ENCODE data around the gene CARF. TPM values are rescaled to one million over a fixed set of nuclear protein-coding genes. Genes with fewer than 3 reads are reported as not detected.
"Not testable (repeated sequence)": the region's sequence is repeated elsewhere in the genome, so short reads cannot be mapped to it uniquely, and the experiment has no call there.

CARF gene
- total and polyA plus RNA-seq, 7 experiments from 2014 or later: 4.8 to 31.2 (median 14.6) TPM

DNA sequence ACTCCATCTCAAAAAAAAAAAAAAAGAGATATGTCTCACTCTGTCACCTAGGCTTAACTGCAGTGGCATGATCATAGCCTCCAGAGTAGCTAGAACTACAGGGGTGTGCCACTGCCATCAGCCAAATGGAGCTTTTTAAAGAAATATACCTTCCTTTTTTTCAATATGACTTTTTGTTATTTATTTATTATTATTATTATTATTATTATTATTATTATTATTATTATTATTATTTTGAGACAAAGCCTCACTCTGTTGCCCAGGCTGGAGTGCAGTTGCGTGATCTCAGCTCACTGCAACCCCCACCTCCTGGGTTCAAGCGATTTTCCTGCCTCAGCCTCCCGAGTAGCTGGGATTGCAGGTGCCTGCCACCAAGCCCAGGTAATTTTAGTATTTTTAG, 37.3 kb downstream of the CARF start:
- H3K4me1 Mint-ChIP-seq; H3K27me3 ChIP-seq (ENCODE audit: control insufficient read depth in 2 of 2, insufficient read depth in 2 of 2, low read length in 2 of 2); H3K4me1 ChIP-seq (ENCODE audit: control insufficient read depth in 2 of 2, insufficient read depth in 2 of 2, low read length in 2 of 2); DNase-seq; H3K4me3 ChIP-seq (ENCODE audit: low read length); H3K27ac ChIP-seq (ENCODE audit: low read depth, low read length); H3K27me3 Mint-ChIP-seq; CTCF ChIA-PET; POLR2A ChIA-PET; intact Hi-C loops (cut with micrococcal nuclease); H3K9me3 ChIP-seq (ENCODE audit: control insufficient read depth in 2 of 3, low read length in 3 of 3); H3K4me3 Mint-ChIP-seq; ATAC-seq; H3K27ac Mint-ChIP-seq: not testable (repeated sequence)
- Mint-ChIP-seq H3K36me3 (peaks cover 12 to 60% (median 47%) of the 10 kb centered on the region in 5 donors), H3K9me3 (peaks cover 1 to 42% (median 11%) of the 10 kb centered on the region in 11 donors)
- H3K36me3 ChIP-seq (ENCODE audit: control insufficient read depth in 2 of 3, insufficient read depth in 3 of 3, low read length in 3 of 3): peaks cover 7 to 14% (median 9%) of the 10 kb centered on the region in 3 experiments

DNA sequence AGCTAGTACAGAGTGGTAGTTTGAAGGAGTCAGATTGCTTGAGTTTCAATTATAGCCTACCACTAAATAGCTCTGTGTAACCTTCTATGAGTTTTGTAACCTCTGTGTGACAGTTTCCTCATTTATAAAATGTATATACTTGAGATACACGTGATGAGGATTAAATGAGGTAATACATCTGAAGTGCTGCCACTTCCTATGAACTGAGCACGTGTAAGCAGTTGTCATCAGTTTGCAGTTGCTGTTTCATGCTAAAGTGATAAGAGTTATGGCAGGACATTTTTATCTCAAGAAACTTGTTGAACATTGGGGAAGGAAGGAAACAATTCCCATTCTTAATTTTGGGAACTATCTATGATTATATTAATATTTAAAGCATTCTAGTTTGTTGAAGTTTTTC, 38.5 kb downstream of the CARF start:
- H3K4me1 ChIP-seq (ENCODE audit: control insufficient read depth in 2 of 2, insufficient read depth in 2 of 2, low read length in 2 of 2): no peaks in the 10 kb centered on the region
- intact Hi-C loops (cut with micrococcal nuclease): no loop called here
- H3K27me3 ChIP-seq (ENCODE audit: control insufficient read depth in 2 of 2, insufficient read depth in 2 of 2, low read length in 2 of 2): no peaks in the 10 kb centered on the region
- POLR2A ChIA-PET: no interaction called here
- CTCF ChIA-PET: interaction anchor here (0.7 kb wide), 2 partner anchors 18 to 724 kb away, joined by 3 read pairs; no protein-coding TSS in a partner anchor
- H3K4me3 Mint-ChIP-seq: no peak overlapping the region
- H3K4me3 ChIP-seq (ENCODE audit: low read length): no peak overlapping the region
- no peaks in the 10 kb centered on the region for H3K9me3 ChIP-seq (ENCODE audit: control insufficient read depth in 2 of 3, low read length in 3 of 3)
- H3K4me1 Mint-ChIP-seq: peaks cover 0 to 5% (median 3%) of the 10 kb centered on the region in 7 donors
- no peak overlapping the region for H3K27ac Mint-ChIP-seq
- DNase-seq: no peak
- peaks cover 1 to 31% (median 9%) of the 10 kb centered on the region in 11 donors for H3K9me3 Mint-ChIP-seq
- no peaks in the 10 kb centered on the region for H3K27me3 Mint-ChIP-seq
- no peak overlapping the region for H3K27ac ChIP-seq (ENCODE audit: low read depth, low read length)
- ATAC-seq: peak; percentile 84
- peaks cover 2 to 4% (median 3%) of the 10 kb centered on the region in 3 experiments for H3K36me3 ChIP-seq (ENCODE audit: control insufficient read depth in 2 of 3, insufficient read depth in 3 of 3, low read length in 3 of 3)
- H3K36me3 Mint-ChIP-seq: peaks cover 9 to 52% (median 35%) of the 10 kb centered on the region in 5 donors

- Mint-ChIP-seq H3K27me3 (no peaks in the 10 kb centered on the region), H3K4me3 (no peak overlapping the region), H3K27ac (no peak overlapping the region), H3K9me3 (no peaks in the 10 kb centered on the region), H3K4me1 (peaks cover 0 to 3% (median 0%) of the 10 kb centered on the region in 7 donors), H3K36me3 (peaks cover 5 to 61% (median 15%) of the 10 kb centered on the region in 5 donors)
- no peaks in the 10 kb centered on the region for H3K27me3 ChIP-seq (ENCODE audit: control insufficient read depth in 2 of 2, insufficient read depth in 2 of 2, low read length in 2 of 2)
- POLR2A ChIA-PET: no interaction called here
- H3K4me1 ChIP-seq (ENCODE audit: control insufficient read depth in 2 of 2, insufficient read depth in 2 of 2, low read length in 2 of 2): no peaks in the 10 kb centered on the region
- peaks cover 0 to 16% (median 0%) of the 10 kb centered on the region in 3 experiments for H3K36me3 ChIP-seq (ENCODE audit: control insufficient read depth in 2 of 3, insufficient read depth in 3 of 3, low read length in 3 of 3)
- CTCF ChIA-PET: no interaction called here
- H3K9me3 ChIP-seq (ENCODE audit: control insufficient read depth in 2 of 3, low read length in 3 of 3): no peaks in the 10 kb centered on the region
- DNase-seq (no peak), ATAC-seq (no peak)
- no peak overlapping the region for H3K4me3 ChIP-seq (ENCODE audit: low read length)
- H3K27ac ChIP-seq (ENCODE audit: low read depth, low read length): no peak overlapping the region
- intact Hi-C loops (cut with micrococcal nuclease): no loop called here
Measured at GRCh38 chr2:202960524-202960923, 48.4 kb downstream of the CARF start.

DNA sequence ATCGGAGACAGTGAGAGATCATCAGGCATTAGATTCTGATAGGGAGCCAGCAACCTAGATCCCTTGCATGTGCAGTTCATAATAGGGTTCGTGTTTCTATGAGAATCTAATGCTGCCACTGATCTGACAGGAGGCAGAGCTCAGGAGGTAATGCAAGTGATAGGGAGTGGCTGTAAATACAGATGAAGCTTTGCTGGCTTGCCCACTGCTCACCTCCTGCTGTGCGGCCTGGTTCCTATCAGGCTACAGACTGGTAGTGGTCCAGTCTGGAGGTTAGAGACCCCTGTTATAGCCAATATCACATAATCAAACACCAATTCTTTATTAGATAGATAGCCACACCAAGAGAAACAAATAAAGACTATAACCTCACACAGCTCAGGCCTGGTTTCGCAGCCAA, 51.6 kb downstream of the CARF start:
- H3K27me3 ChIP-seq (ENCODE audit: control insufficient read depth in 2 of 2, insufficient read depth in 2 of 2, low read length in 2 of 2): no peaks in the 10 kb centered on the region
- DNase-seq: no peak
- peaks cover 0 to 50% (median 7%) of the 10 kb centered on the region in 5 donors for H3K36me3 Mint-ChIP-seq
- H3K9me3 Mint-ChIP-seq: no peaks in the 10 kb centered on the region
- H3K36me3 ChIP-seq (ENCODE audit: control insufficient read depth in 2 of 3, insufficient read depth in 3 of 3, low read length in 3 of 3): peaks cover 0 to 7% (median 0%) of the 10 kb centered on the region in 3 experiments
- no peak overlapping the region for H3K4me3 ChIP-seq (ENCODE audit: low read length)
- H3K4me1 ChIP-seq (ENCODE audit: control insufficient read depth in 2 of 2, insufficient read depth in 2 of 2, low read length in 2 of 2): no peaks in the 10 kb centered on the region
- H3K27ac Mint-ChIP-seq: peak overlapping the region in 1 of 9 donors; percentile 30
- ChIA-PET POLR2A (no interaction called here), CTCF (no interaction called here)
- intact Hi-C loops (cut with micrococcal nuclease): no loop called here
- no peak overlapping the region for H3K4me3 Mint-ChIP-seq
- H3K9me3 ChIP-seq (ENCODE audit: control insufficient read depth in 2 of 3, low read length in 3 of 3): no peaks in the 10 kb centered on the region
- no peak overlapping the region for H3K27ac ChIP-seq (ENCODE audit: low read depth, low read length)
- peaks cover 0 to 8% (median 0%) of the 10 kb centered on the region in 7 donors for H3K4me1 Mint-ChIP-seq
- H3K27me3 Mint-ChIP-seq: no peaks in the 10 kb centered on the region
- no peak for ATAC-seq

GRCh38 chr2:202965810-202966460, 53.9 kb downstream of the CARF start:
- DNase-seq (peak in 1 of 9 donors; percentile 27), ATAC-seq (peak; percentile 31)
- no peaks in the 10 kb centered on the region for H3K27me3 ChIP-seq (ENCODE audit: control insufficient read depth in 2 of 2, insufficient read depth in 2 of 2, low read length in 2 of 2)
- Mint-ChIP-seq H3K27me3 (no peaks in the 10 kb centered on the region), H3K4me3 (no peak overlapping the region), H3K9me3 (no peaks in the 10 kb centered on the region), H3K36me3 (peaks cover 0 to 46% (median 7%) of the 10 kb centered on the region in 5 donors), H3K4me1 (peaks cover 0 to 8% (median 0%) of the 10 kb centered on the region in 7 donors), H3K27ac (no peak overlapping the region)
- ChIA-PET CTCF (no interaction called here), POLR2A (no interaction called here)
- H3K4me1 ChIP-seq (ENCODE audit: control insufficient read depth in 2 of 2, insufficient read depth in 2 of 2, low read length in 2 of 2): no peaks in the 10 kb centered on the region
- peaks cover 0 to 3% (median 0%) of the 10 kb centered on the region in 3 experiments for H3K36me3 ChIP-seq (ENCODE audit: control insufficient read depth in 2 of 3, insufficient read depth in 3 of 3, low read length in 3 of 3)
- intact Hi-C loops (cut with micrococcal nuclease): no loop called here
- no peak overlapping the region for H3K27ac ChIP-seq (ENCODE audit: low read depth, low read length)
- H3K4me3 ChIP-seq (ENCODE audit: low read length): no peak overlapping the region
- no peaks in the 10 kb centered on the region for H3K9me3 ChIP-seq (ENCODE audit: control insufficient read depth in 2 of 3, low read length in 3 of 3)

DNA sequence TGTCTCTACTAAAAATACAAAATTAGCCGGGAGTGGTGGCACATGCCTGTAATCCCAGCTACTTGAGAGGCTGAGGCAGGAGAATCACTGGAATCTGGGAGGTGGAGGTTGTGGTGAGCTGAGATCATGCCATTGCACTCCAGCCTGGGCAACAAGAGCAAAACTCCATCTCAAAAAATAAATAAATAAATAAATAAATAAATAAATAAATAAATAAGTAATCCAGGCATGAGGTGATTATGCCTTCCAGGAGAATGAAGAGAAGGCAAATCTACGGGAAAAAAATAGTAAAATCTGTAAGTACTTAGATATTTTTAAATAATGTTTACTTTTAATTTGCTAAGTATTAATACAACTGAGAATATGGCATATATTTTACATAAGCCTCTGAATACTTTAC, 57.3 kb downstream of the CARF start:
- H3K27me3 ChIP-seq (ENCODE audit: control insufficient read depth in 2 of 2, insufficient read depth in 2 of 2, low read length in 2 of 2); ATAC-seq; DNase-seq; H3K4me3 Mint-ChIP-seq; intact Hi-C loops (cut with micrococcal nuclease); H3K9me3 ChIP-seq (ENCODE audit: control insufficient read depth in 2 of 3, low read length in 3 of 3); POLR2A ChIA-PET; H3K4me1 ChIP-seq (ENCODE audit: control insufficient read depth in 2 of 2, insufficient read depth in 2 of 2, low read length in 2 of 2); H3K27me3 Mint-ChIP-seq; H3K36me3 ChIP-seq (ENCODE audit: control insufficient read depth in 2 of 3, insufficient read depth in 3 of 3, low read length in 3 of 3); H3K27ac Mint-ChIP-seq; H3K4me3 ChIP-seq (ENCODE audit: low read length); H3K27ac ChIP-seq (ENCODE audit: low read depth, low read length); H3K9me3 Mint-ChIP-seq; H3K4me1 Mint-ChIP-seq: not testable (repeated sequence)
- H3K36me3 Mint-ChIP-seq: peaks cover 3 to 35% (median 13%) of the 10 kb centered on the region in 5 donors
- CTCF ChIA-PET: interaction anchor here (0.6 kb wide), 1 partner anchor 353 kb away, joined by 3 read pairs; no protein-coding TSS in a partner anchor

GRCh38 chr2:202976809-202977208, 64.7 kb downstream of the CARF start:
- Mint-ChIP-seq H3K36me3 (peaks cover 5 to 43% (median 25%) of the 10 kb centered on the region in 5 donors), H3K27me3 (no peaks in the 10 kb centered on the region), H3K9me3 (no peaks in the 10 kb centered on the region), H3K27ac (no peak overlapping the region), H3K4me3 (no peak overlapping the region), H3K4me1 (peaks cover 0 to 2% (median 0%) of the 10 kb centered on the region in 7 donors)
- H3K36me3 ChIP-seq (ENCODE audit: control insufficient read depth in 2 of 3, insufficient read depth in 3 of 3, low read length in 3 of 3): peaks cover 0 to 6% (median 4%) of the 10 kb centered on the region in 3 experiments
- ATAC-seq: no peak
- CTCF ChIA-PET: no interaction called here
- no peaks in the 10 kb centered on the region for H3K27me3 ChIP-seq (ENCODE audit: control insufficient read depth in 2 of 2, insufficient read depth in 2 of 2, low read length in 2 of 2)
- DNase-seq: no peak
- no peaks in the 10 kb centered on the region for H3K4me1 ChIP-seq (ENCODE audit: control insufficient read depth in 2 of 2, insufficient read depth in 2 of 2, low read length in 2 of 2)
- no peak overlapping the region for H3K27ac ChIP-seq (ENCODE audit: low read depth, low read length)
- no peaks in the 10 kb centered on the region for H3K9me3 ChIP-seq (ENCODE audit: control insufficient read depth in 2 of 3, low read length in 3 of 3)
- H3K4me3 ChIP-seq (ENCODE audit: low read length): no peak overlapping the region
- POLR2A ChIA-PET: no interaction called here
- intact Hi-C loops (cut with micrococcal nuclease): no loop called here
